Breast epithelium (tissue), 3 donors: ENCODE data around the gene FIS1. TPM values are rescaled to one million over a fixed set of nuclear protein-coding genes. Genes with fewer than 3 reads are reported as not detected.

Experiments used
- total RNA-seq, 3 donors: library from RNA; depleted of rRNA; stranded (reverse); fragments of >200 nt; gene quantifications; one replicate each; pipeline ENCODE4 v1.1.0, GENCODE V29; 2016

Gene FIS1
- total RNA-seq, 3 donors from 2014 or later: 252 to 432 (median 278) TPM

Other genes starting within 250 kb of the FIS1 start
- gene MUC17, start 225.0 kb downstream of the FIS1 start, total RNA-seq: under 1 TPM in 1 of 3 donors, not detected in 2; under 0.01 TPM
- 10 to 100 TPM; 14.1 to 21.6 (median 19.9) TPM for gene TRIM56, start 159.6 kb downstream of the FIS1 start, total RNA-seq
- gene SERPINE1, start 118.0 kb downstream of the FIS1 start, total RNA-seq: 10 to 100 TPM in 1 of 3 donors, 1 to 10 TPM in 2; 6.2 to 24.3 (median 7.4) TPM
- gene AP1S1, start 90.6 kb downstream of the FIS1 start, total RNA-seq: 10 to 100 TPM; 29.6 to 55.7 (median 44.6) TPM
- gene VGF, start 79.5 kb downstream of the FIS1 start, total RNA-seq: under 1 TPM in 1 of 3 donors, not detected in 2; 0.16 TPM
- not detected for gene NAT16, start 64.8 kb downstream of the FIS1 start, total RNA-seq
- 1 to 10 TPM in 1 of 3 donors, not detected in 2; 2.6 TPM for gene MOGAT3, start 44.0 kb downstream of the FIS1 start, total RNA-seq
- 10 to 100 TPM; 23.9 to 46.2 (median 43.2) TPM for gene PLOD3, start 27.5 kb downstream of the FIS1 start, total RNA-seq
- gene ZNHIT1, start 26.9 kb downstream of the FIS1 start, total RNA-seq: 100 to 1,000 TPM in 1 of 3 donors, 10 to 100 TPM in 2; 80.2 to 107 (median 91.4) TPM
- gene CLDN15, start 7.3 kb downstream of the FIS1 start, total RNA-seq: 10 to 100 TPM; 14.4 to 44.6 (median 17.1) TPM
- 10 to 100 TPM; 19.7 to 33.4 (median 24.5) TPM for gene IFT22, start 76.7 kb upstream of the FIS1 start, total RNA-seq
- gene COL26A1, start 117.8 kb upstream of the FIS1 start, total RNA-seq: not detected